SH-SY5Y (cell line): ENCODE results near the gene TARDBP.

ENCODE experiments used
- GATA2 ChIP-seq: IDR thresholded peaks from 2 replicates; pipeline ENCODE4 v1.6.1; 2011; ENCODE audit warnings: mild to moderate bottlenecking, low read depth, low read length
- GATA3 ChIP-seq: IDR thresholded peaks from 2 replicates; pipeline ENCODE4 v1.6.1; 2011; ENCODE audit warnings: low read depth, mild to moderate bottlenecking, low read length, moderate library complexity

The TARDBP gene

GRCh38 chr1:11061652-11062365 lies 49.4 kb downstream of the TARDBP start:
- no peak for TF ChIP-seq GATA3
- no peak for TF ChIP-seq GATA2

- no peak for TF ChIP-seq GATA2
- TF ChIP-seq GATA3, result no peak
Measured at GRCh38 chr1:11062965-11063401, 50.5 kb downstream of the TARDBP start.

- TF ChIP-seq GATA2, result no peak
- no peak for TF ChIP-seq GATA3
Measured at GRCh38 chr1:11064942-11065341, 52.5 kb downstream of the TARDBP start.

- no peak for TF ChIP-seq GATA3
- no peak for TF ChIP-seq GATA2
Measured at GRCh38 chr1:11065796-11066195, 53.3 kb downstream of the TARDBP start.

GRCh38 chr1:11067716-11068599 lies 55.5 kb downstream of the TARDBP start:
- TF ChIP-seq GATA2 (no peak), GATA3 (no peak)

GRCh38 chr1:11068600-11069473 lies 56.4 kb downstream of the TARDBP start:
- TF ChIP-seq GATA3, result no peak
- no peak for TF ChIP-seq GATA2

GRCh38 chr1:11070876-11071275 lies 58.4 kb downstream of the TARDBP start:
- TF ChIP-seq GATA2, result no peak
- no peak for TF ChIP-seq GATA3

- TF ChIP-seq GATA3 (no peak), GATA2 (no peak)
Measured at GRCh38 chr1:11071463-11072215, 59.2 kb downstream of the TARDBP start.

GRCh38 chr1:11072216-11072917 lies 59.9 kb downstream of the TARDBP start:
- TF ChIP-seq GATA2, result no peak
- TF ChIP-seq GATA3, result no peak
